SKM-1 treated with dmso at 0.1 percent for 144 hours (cell line): ENCODE results near the gene SLAMF8.
A peak's percentile ranks its signal among the peaks of the same experiment; 100 is the strongest.

ENCODE experiments used
- DNase-seq: peaks from one replicate; lab custom pipeline; 2025; ENCODE audit not compliant: unreplicated experiment; lab: John Stamatoyannopoulos, UW

The SLAMF8 gene

GRCh38 chr1:159826441-159827101 is at the start of gene SLAMF8:
TSS of gene SLAMF8 (plus strand) at chr1:159826873. CDS start at chr1:159826899, 26 bp downstream.
- peak; percentile 75 for DNase-seq

- DNase-seq: no peak
Measured at GRCh38 chr1:159778266-159778665, 48.4 kb upstream of the SLAMF8 start.

GRCh38 chr1:159779403-159779851 is 47.2 kb upstream of the SLAMF8 start:
- no peak for DNase-seq

- peak; percentile 100 for DNase-seq
Measured at GRCh38 chr1:159780583-159781582, 45.8 kb upstream of the SLAMF8 start, which contains the start of gene DUSP23. TSS of gene DUSP23 (plus strand) at chr1:159780962. CDS start at chr1:159781101, 139 bp downstream.

GRCh38 chr1:159781992-159782391 is 44.7 kb upstream of the SLAMF8 start:
- no peak for DNase-seq

- no peak for DNase-seq
Measured at GRCh38 chr1:159783724-159784123, 42.9 kb upstream of the SLAMF8 start.

GRCh38 chr1:159786465-159786864 is 40.2 kb upstream of the SLAMF8 start:
- DNase-seq: no peak

GRCh38 chr1:159786966-159787365 is 39.7 kb upstream of the SLAMF8 start:
- no peak for DNase-seq

GRCh38 chr1:159790237-159790917 is 36.3 kb upstream of the SLAMF8 start:
- peak; percentile 57 for DNase-seq

- no peak for DNase-seq
Measured at GRCh38 chr1:159791031-159791430, 35.6 kb upstream of the SLAMF8 start.

- no peak for DNase-seq
Measured at GRCh38 chr1:159791461-159791860, 35.2 kb upstream of the SLAMF8 start.

GRCh38 chr1:159795534-159795933 is 31.1 kb upstream of the SLAMF8 start:
- no peak for DNase-seq

GRCh38 chr1:159798893-159799292 is 27.8 kb upstream of the SLAMF8 start:
- DNase-seq: peak; percentile 84

- no peak for DNase-seq
Measured at GRCh38 chr1:159799446-159799985, 27.2 kb upstream of the SLAMF8 start.

GRCh38 chr1:159800177-159800930 is 26.3 kb upstream of the SLAMF8 start:
- peak; percentile 76 for DNase-seq

GRCh38 chr1:159802111-159802510 is 24.6 kb upstream of the SLAMF8 start, which contains the start of gene FCRL6:
TSS of gene FCRL6 (plus strand) at chr1:159802360. CDS start at chr1:159802425, 65 bp downstream.
- DNase-seq: no peak

GRCh38 chr1:159803956-159804689 is 22.6 kb upstream of the SLAMF8 start:
- DNase-seq: peak; percentile 12

GRCh38 chr1:159804924-159805323 is 21.7 kb upstream of the SLAMF8 start:
- no peak for DNase-seq

GRCh38 chr1:159815926-159816325 is 10.7 kb upstream of the SLAMF8 start:
- no peak for DNase-seq
